Loucy (cell line): ENCODE results near the gene SYT13.

ENCODE experiments used
- CTCF ChIP-seq: fragments of 200-600 bp; sonication (generic); conservative IDR thresholded peaks from 2 replicates; pipeline ENCODE4 v1.5.1; 2014; ENCODE audit warnings: mild to moderate bottlenecking, antibody characterized with exemption, low read length
- EZH2phosphoT487 ChIP-seq: fragments of 200-600 bp; IDR thresholded peaks from 2 replicates; pipeline ENCODE4 v1.6.1; 2018; ENCODE audit warnings: antibody characterized with exemption, mild to moderate bottlenecking, moderate library complexity, borderline replicate concordance

GRCh38 chr11:45258982-45259530 lies 27.1 kb downstream of the SYT13 start:
- no peak for TF ChIP-seq CTCF
- TF ChIP-seq EZH2phosphoT487: no peak
